Measurements from ENCODE around the gene CAMK2B. TPM values are rescaled to one million over a fixed set of nuclear protein-coding genes. Genes with fewer than 3 reads are reported as not detected.

CAMK2B gene
- total RNA-seq, 1 experiment from 2014 or later: 0.13 TPM

DNA sequence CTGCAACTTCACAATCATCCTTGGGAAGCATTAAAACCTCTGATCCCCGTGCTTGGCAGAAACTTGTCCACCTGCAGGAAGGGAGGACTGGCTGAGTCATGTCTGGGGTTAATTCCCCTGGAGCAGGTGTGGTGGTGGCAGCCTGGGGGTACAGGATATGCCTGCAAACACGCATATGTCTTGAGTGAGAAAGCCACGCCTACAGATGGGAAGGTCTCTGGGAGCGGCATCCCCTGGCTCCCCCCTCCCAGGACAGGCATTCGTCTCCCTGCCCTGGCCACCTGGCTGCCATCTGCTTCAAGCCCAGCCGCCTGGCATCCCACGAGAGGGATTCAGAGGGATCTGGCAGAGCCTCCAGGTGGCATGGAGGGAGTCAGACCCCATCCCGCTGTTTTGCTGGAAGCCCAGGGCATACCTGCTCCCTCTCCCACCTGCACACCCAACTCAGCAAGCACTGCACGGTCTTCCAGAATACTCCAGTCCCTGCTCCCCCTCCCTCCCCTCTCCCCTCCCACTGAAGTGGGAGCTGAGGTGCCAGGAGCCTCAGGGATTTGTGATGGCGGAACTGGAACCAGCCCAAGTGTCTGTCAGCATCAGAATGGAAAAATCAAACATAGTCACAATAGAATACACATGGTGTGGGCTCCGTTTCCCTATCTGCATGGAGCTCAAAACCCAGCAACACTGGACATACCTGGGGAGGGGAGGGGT, 61.0 kb downstream of the CAMK2B start:
- Histone ChIP-seq H3K9me3 (ENCODE audit: low read depth, low read length, poor library complexity, severe bottlenecking) (no peaks in the 10 kb centered on the region), H3K4me1 (ENCODE audit: insufficient read depth, low read length, poor library complexity, severe bottlenecking) (no peaks in the 10 kb centered on the region), H3K27ac (ENCODE audit: low read depth, low read length, poor library complexity, severe bottlenecking) (no peak overlapping the region), H3K27me3 (replicated peaks; ENCODE audit: insufficient read depth, low read depth, low read length, poor library complexity) (peaks cover 4% of the 10 kb centered on the region), H3K4me3 (ENCODE audit: low read depth, low read length, poor library complexity, severe bottlenecking) (no peak overlapping the region), H3K36me3 (ENCODE audit: insufficient read depth, low read length, poor library complexity, severe bottlenecking) (no peaks in the 10 kb centered on the region)
- ChIA-PET CTCF (no interaction called here), POLR2A (ENCODE audit: low non-redundant PET) (no interaction called here)
- intact Hi-C loops (cut with micrococcal nuclease; ENCODE audit: unreplicated experiment): no loop called here
- TF ChIP-seq EZH2 (IDR thresholded peaks at IDR 0.05; ENCODE audit: borderline replicate concordance, low read depth, low read length, poor library complexity, severe bottlenecking): no peak
- BruUV-seq (replicated peaks): no TSS peak
- no peak for DNase-seq (ENCODE audit: low spot score)

DNA sequence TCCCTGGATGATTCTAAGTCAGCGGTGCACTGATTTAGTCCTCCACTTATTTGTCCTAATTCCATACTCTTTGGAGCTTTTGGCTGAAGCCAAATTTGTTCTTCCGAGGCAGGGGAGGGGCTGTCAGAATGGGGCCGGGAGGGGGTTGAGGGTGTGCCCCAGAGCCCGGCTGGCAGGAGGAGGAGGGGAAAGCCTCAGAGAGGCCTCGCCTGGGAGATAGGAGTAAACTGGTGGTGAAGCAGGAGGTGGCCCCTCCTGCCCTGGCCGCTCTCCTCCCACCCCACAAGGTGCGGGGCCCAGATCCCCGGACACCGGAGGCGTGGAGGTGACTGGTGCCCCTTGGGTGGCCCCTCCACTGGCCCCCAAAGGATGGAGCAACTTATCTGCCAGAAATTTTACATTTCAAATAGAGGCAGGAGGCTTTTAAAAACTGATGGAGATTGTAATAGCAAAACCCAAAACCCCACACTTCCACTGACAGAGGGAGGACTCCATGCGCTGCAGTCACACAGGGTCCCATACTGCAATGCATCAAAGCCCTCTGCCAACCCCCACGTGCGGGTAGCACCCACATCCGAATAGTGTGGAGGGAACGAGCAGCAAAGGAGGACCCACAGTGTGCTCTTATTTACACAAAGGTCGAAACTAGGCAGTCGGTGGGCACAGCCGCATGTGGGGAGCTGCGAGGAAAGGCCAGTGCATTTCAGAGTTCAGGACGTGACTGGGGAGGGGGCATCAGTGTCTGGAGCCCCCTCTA, 61.9 kb downstream of the CAMK2B start:
- H3K4me3 ChIP-seq (ENCODE audit: low read depth, low read length, poor library complexity, severe bottlenecking): no peak overlapping the region
- intact Hi-C loops (cut with micrococcal nuclease; ENCODE audit: unreplicated experiment): no loop called here
- CTCF ChIA-PET: no interaction called here
- POLR2A ChIA-PET (ENCODE audit: low non-redundant PET): no interaction called here
- H3K4me1 ChIP-seq (ENCODE audit: insufficient read depth, low read length, poor library complexity, severe bottlenecking): peaks cover 2% of the 10 kb centered on the region
- no TSS peak for BruUV-seq (replicated peaks)
- H3K9me3 ChIP-seq (ENCODE audit: low read depth, low read length, poor library complexity, severe bottlenecking): no peaks in the 10 kb centered on the region
- no peak overlapping the region for H3K27ac ChIP-seq (ENCODE audit: low read depth, low read length, poor library complexity, severe bottlenecking)
- H3K27me3 ChIP-seq (replicated peaks; ENCODE audit: insufficient read depth, low read depth, low read length, poor library complexity): peaks cover 4% of the 10 kb centered on the region
- no peak for DNase-seq (ENCODE audit: low spot score)
- no peaks in the 10 kb centered on the region for H3K36me3 ChIP-seq (ENCODE audit: insufficient read depth, low read length, poor library complexity, severe bottlenecking)
- TF ChIP-seq, protein P1, sequence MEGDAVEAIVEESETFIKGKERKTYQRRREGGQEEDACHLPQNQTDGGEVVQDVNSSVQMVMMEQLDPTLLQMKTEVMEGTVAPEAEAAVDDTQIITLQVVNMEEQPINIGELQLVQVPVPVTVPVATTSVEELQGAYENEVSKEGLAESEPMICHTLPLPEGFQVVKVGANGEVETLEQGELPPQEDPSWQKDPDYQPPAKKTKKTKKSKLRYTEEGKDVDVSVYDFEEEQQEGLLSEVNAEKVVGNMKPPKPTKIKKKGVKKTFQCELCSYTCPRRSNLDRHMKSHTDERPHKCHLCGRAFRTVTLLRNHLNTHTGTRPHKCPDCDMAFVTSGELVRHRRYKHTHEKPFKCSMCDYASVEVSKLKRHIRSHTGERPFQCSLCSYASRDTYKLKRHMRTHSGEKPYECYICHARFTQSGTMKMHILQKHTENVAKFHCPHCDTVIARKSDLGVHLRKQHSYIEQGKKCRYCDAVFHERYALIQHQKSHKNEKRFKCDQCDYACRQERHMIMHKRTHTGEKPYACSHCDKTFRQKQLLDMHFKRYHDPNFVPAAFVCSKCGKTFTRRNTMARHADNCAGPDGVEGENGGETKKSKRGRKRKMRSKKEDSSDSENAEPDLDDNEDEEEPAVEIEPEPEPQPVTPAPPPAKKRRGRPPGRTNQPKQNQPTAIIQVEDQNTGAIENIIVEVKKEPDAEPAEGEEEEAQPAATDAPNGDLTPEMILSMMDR (conservative IDR thresholded peaks at IDR 0.05; ENCODE audit: low read depth, low read length): no peak
- no peak for TF ChIP-seq EZH2 (IDR thresholded peaks at IDR 0.05; ENCODE audit: borderline replicate concordance, low read depth, low read length, poor library complexity, severe bottlenecking)

DNA sequence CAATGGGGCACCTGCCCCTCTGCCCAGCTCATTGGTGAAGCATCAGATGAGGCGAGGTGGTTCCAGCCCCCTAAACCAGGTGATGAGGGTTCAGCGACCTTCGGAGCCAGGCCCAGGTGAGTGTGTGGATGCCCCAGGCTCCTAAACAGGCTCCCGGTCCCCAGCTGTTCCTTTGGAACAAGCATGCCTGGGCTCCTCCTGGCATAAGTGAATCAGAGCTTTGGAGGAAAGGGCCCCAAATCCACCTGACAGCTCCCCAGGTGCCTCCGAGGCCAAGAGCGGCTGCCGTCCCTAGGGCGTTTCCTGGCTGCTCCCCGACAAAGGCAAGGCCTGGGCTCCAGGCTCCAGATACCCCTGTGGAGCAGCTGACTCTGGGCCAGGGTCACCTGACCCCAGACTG, 63.4 kb downstream of the CAMK2B start:
- TF ChIP-seq, protein P1 (conservative IDR thresholded peaks at IDR 0.05; ENCODE audit: low read depth, low read length): no peak
- no peak for TF ChIP-seq EZH2 (IDR thresholded peaks at IDR 0.05; ENCODE audit: borderline replicate concordance, low read depth, low read length, poor library complexity, severe bottlenecking)
- no TSS peak for BruUV-seq (replicated peaks)
- H3K36me3 ChIP-seq (ENCODE audit: insufficient read depth, low read length, poor library complexity, severe bottlenecking): no peaks in the 10 kb centered on the region
- ChIA-PET CTCF (no interaction called here), POLR2A (ENCODE audit: low non-redundant PET) (no interaction called here)
- H3K4me3 ChIP-seq (ENCODE audit: low read depth, low read length, poor library complexity, severe bottlenecking): no peak overlapping the region
- no peaks in the 10 kb centered on the region for H3K27me3 ChIP-seq (replicated peaks; ENCODE audit: insufficient read depth, low read depth, low read length, poor library complexity)
- no peak overlapping the region for H3K27ac ChIP-seq (ENCODE audit: low read depth, low read length, poor library complexity, severe bottlenecking)
- no peaks in the 10 kb centered on the region for H3K9me3 ChIP-seq (ENCODE audit: low read depth, low read length, poor library complexity, severe bottlenecking)
- H3K4me1 ChIP-seq (ENCODE audit: insufficient read depth, low read length, poor library complexity, severe bottlenecking): peaks cover 13% of the 10 kb centered on the region
- intact Hi-C loops (cut with micrococcal nuclease; ENCODE audit: unreplicated experiment): no loop called here
- no peak for DNase-seq (ENCODE audit: low spot score)
